GM19438 (cell line): ENCODE data around the gene ADD3.
"Not testable (repeated sequence)": the region's sequence is repeated elsewhere in the genome, so short reads cannot be mapped to it uniquely, and the experiment has no call there.

Source experiments
- ATAC-seq: cut with Tn5 transposase; IDR thresholded peaks from one replicate; pipeline ENCODE4 v1.9.1; 2021; ENCODE audit warnings: low read depth; ENCODE audit not compliant: unreplicated experiment

Gene ADD3

DNA sequence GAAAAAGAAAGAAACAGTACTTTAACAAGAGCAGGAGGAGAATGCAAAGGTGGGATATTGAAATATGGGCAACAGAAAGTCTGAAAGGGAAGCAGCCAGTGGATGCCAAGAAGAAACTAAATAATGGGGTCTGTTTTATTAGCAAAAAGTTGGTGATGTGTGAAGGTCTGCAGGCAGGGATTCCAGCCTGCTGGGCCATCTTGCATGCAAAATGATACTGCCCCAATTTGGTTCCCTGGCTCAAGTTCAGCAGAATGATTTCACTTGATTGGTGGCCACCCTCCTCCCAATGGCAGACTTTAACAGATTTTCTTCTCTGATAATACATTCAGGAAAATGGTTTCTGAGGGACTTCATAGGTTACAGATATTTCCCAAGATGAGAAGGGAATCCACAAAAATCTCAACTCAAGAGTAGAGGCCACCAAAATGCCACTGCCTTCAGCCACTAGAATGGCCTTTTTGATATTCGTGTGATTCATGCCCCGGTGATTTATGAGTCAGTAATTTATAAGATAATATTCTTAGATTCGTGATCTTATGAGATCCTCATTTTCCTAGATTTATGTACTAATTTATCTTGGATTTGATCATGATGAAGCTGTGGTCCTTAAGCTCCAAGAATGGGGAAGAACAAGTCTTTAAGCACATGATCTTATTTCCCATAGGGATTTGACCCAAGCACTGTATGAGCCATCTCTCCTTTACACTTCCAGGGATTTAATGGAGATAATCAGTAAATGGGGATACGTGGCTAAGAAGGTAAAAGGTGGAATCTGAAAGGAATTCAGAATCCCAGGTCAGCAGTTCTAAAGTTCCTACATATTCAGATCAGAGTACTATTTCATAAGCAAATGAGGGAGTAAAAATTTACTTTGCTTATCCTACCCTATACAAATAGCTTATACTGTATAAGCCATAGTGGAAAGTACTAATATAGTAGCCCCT, 32.3 kb upstream of the ADD3 start:
- no peak for ATAC-seq

DNA sequence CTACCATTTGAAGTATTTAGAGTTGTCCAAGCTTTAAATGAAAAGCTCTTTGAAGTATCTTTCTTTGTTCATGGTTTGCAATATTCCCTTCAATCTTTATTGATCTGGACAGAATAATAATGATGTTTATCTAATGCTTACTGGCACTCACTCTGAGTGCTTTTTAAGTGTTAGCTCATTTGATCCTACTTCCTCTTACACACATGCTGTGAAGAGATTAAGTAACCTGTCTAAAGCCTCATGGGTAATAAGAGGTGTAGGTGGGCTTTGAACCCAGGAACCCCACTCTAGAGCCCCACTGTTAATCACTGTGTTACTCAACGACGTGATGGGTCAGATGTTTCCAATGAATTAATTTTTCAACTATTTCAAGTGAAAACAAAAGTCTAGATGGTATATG, 31.1 kb upstream of the ADD3 start:
- no peak for ATAC-seq

DNA sequence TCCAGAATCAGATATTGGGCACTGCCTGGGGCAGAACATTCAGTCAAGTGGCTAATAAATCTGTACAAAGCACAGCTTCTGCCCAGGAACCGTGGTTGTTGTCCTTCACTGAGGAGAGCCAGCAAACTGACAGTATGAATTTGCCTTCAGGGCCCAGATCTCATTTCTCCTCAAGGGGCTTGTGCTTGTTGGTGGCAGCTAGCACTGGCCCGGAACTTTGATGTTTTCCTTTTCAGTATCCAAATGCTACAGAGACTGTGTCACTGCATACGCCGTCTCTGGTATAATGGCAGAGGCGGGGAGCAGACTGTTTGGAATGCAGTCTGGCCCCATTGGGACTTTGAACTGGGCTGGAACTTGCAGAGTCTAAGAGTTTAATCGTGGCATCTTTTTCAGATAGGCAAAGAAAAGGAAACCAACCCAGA, 30.4 kb upstream of the ADD3 start:
- ATAC-seq = no peak

DNA sequence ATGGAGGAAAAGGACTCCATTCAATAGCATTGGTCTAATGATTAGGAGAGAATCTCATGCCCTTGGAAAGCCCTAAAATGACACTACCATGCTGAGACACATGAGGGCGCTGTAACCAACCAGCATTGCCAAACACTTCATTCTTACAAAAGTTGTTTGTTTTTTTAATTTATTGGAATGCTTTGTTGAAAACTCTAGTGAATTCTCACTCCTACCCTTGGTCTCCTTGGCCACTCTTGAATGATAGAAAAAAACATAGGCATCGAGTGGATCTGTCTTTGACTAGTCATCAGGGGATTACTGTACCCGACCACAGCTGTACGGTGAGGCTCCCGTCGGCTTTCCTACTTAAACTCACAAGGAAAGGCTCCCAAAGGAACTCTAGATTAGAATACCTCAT, 29.3 kb upstream of the ADD3 start:
- ATAC-seq = no peak

DNA sequence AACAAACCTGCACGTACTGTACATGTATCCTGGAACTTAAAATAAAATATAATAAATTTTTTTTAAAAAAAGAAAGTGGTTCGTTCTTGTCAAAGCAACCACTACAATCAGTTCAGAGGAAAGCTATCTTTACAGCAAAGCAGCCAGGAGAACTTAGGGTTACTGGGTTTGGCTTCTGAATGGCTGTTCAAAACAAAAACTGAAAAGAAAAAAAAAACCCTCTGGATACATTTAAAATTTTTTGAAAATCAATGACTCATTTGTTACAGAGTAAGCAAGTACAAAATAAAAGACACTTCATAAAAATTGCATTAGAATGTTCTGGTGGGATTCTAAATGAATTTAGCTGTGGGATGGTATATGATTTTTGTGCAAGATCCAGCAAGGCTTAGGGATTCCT, 28.6 kb upstream of the ADD3 start:
- no peak for ATAC-seq

DNA sequence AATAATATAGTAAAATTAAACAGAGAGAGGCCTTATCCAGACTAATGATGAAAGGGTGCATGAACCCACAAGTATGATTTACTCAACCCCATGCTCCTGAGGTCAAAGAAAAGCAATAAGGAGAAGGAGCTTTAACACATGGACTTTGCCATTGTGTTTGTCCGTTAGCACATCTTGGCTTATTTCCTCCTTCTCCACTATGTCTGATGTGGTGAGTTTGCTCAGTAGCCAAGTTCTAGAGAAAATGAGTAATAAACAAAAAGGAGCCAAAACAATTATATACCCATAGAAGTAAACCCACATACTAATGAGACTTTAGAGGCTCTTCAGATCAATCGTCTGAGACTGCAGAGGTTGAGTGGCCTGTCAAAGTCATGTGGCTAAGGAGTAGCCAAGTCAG, 26.1 kb upstream of the ADD3 start:
- no peak for ATAC-seq

DNA sequence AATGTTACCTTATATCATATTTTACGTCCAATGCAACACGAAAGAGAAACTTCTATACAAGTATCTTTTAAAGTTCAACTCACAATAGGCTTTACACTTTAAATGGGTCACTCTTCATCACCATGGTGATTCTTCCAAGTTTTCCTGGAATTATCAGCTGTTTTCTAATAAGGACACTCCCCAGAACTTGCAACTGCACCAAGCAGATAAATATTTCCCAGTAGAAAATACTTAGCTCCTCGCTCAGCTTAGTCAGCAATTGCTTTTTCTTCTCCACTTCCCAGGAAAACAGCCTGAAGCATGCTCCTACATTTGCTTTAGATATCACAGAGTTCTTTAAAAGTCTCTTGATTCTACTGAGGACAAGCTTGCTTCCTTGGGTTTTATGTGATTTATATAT, 25.7 kb upstream of the ADD3 start:
- ATAC-seq = no peak

DNA sequence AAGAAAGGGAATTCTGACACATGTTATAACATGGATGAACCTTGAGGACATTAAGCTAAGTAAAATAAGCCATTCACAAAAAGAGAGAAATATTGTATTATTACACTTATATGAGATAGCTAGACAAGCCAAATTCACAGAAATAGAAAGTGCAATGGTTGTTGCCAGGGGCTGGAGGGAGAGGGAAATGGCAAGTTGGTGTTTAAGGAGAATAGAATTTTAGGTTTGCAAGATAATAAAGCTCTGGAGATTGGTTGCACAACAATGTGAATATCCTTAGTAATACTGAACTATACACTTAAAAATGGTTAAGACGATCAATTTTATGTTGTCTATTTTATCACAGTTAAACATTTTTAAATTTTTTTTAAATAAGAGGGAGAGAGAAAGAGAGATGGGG, 25.0 kb upstream of the ADD3 start:
- no peak for ATAC-seq

DNA sequence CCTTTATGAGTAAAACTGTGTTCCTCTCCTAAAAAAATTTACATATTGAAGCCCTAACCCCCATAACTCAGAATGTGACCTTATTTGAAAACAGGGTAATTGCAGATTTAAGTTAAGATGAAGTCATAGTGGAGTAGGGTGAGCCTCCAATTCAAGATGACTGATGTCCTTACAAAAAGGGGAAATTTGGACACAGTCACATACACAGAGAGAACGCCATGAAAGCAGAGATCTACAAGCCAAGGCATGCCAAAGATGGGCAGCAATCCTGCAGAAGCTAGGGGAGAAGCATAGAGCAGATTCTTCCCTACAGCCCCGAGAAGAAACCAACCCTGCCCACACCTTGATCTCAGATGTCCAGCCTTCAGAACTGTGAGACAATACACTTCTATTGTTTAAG, 23.8 kb upstream of the ADD3 start:
- ATAC-seq = no peak

DNA sequence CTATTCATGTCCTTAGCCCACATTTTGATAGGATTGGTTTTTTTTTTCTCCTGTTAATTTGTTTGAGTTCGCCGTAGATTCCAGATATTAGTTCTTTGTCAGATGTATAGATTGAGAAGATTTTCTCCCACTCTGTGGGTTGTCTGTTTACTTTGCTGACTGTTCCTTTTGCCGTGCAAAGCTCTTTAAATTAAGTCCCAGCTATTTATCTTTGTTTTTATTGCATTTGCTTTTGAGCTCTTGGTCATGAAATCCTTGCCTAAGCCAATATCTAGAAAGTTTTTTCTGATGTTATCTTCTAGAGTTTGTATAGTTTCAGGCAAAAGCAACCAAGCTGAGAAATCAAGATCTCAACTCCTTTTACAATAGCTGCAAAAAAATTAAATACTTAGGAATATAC, 22.0 kb upstream of the ADD3 start:
- not testable (repeated sequence) for ATAC-seq

DNA sequence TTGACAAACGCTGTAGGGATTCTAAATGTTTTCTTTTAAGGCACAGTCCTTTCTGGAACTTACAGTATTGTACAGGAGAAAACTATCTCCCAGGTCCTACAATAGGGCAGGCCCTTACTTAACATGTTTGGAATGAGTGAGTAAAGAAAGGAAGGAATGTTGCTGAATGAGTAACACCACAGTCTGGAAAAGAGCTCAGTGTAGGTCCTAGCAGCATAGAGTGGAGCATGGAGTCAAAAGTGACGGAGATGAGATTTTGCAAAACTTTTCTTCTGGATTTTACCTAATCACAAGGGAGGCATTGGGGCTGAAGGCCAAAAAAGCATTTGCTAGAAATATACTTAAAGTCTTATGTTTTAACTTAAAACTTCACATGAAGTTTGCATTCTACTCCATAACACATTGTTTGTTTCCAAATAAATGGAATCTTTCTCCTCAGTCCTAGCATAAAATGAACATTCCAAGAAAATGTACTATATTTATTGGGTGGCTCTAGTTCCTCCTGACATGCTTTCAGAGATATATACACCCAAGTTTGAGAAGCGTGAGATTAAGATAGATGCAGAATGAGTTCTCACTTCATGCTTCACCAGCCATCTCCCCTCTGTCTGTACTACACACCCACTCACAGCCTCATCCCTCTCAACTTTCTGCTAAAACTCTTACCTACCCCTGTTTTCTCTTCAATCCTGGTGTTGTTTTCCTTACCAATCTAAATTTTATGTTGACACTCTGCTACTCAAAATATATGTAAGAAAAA, 20.2 kb upstream of the ADD3 start:
- no peak for ATAC-seq

DNA sequence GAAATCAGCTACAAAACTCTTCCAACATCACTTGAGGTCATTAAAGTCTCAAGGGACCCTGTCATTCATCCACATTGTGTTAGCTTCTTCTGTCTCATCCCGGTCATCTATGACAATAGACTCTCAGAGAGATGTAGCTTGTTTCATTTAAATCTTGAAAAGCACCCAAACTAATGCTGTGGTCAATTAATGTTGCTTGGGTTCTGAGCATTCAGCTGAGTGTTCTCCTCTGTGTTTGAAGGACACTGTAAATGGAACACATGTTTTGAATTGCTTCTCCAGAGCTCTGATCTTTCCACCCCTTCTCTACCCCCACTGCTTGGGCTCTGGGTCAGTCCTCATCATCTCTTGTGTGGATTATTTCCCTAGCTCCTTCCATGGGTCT, 19.6 kb upstream of the ADD3 start:
- no peak for ATAC-seq

DNA sequence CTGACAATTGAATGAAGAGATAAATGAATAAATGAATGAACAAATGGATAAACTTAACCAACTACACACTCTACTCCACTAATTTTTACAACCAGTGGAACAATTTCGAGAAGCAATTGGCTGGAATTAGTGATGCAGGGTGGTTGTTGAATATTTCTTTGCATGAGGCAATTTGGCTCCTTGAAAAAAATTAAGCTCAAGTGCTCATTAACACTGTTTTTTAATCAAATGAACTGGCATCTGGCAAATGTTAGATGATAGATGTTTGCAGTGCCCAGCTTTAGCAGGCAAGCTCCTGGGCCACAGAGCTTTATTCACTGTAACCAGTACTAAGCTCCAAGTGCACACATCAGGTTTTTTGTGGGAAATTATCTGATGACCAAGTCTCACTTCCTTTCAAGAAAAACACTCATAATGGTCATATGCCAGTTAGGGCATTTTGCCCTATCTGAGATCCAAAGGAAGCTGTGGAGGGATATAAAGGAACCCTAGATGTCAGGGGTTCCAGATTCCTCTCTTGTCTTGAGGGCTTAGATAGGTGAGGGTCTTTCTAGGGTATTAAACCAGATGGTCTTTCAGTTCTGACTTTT, 16.4 kb upstream of the ADD3 start:
- ATAC-seq = no peak

DNA sequence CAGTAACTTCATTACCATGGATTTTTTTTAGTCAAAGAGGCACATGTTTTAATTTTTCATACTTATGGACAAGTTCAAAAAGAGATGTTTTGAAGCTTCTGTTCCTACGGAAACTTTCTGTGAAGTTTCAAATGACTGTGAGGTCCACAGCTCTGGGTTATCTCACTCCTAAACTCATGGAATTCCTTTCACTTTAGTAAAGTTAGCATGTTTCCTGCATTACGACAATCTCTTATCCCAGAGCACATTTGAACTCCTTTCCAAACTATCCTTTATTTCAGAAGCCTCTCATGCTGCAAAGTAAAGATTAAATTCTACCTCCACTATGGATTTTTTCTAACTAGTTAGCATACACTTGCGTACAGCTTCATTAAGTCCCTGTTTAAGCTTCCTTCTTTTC, 15.3 kb upstream of the ADD3 start:
- no peak for ATAC-seq

DNA sequence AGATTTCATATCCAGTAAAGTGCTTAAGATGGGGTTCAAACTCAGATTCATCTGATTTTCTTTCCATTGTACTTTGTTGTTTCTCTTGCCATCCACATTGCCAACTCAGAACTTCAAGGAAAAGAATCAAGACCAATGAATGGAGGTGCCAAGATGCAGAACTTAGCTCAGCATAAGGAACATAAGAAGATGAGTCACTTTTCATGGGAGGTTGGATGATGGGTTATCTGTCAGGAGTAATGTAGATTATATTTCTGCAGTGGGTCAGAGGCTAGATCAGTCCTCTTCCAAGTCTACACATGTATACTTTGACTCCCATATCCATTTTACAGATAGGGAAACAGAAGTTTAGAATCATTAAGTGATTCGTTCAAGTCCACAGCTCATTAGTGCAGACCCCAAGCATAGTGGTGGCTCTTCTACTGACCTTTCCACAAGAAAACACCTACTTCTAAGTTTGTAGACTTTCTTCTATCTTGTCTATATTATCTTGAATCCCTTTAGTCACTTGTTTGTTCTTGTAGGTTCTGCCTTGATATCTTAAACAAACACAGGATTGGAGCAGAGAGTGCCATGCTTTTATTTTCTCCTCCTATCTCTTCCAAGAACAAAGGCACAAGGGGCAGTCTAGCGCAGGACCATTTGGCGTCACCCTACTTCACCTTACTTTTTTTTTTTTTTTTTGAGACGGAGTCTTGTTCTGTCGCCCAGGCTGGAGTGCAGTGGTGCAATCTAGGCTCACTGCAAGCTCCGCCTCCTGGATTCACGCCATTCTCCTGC, 14.0 kb upstream of the ADD3 start:
- ATAC-seq = no peak

DNA sequence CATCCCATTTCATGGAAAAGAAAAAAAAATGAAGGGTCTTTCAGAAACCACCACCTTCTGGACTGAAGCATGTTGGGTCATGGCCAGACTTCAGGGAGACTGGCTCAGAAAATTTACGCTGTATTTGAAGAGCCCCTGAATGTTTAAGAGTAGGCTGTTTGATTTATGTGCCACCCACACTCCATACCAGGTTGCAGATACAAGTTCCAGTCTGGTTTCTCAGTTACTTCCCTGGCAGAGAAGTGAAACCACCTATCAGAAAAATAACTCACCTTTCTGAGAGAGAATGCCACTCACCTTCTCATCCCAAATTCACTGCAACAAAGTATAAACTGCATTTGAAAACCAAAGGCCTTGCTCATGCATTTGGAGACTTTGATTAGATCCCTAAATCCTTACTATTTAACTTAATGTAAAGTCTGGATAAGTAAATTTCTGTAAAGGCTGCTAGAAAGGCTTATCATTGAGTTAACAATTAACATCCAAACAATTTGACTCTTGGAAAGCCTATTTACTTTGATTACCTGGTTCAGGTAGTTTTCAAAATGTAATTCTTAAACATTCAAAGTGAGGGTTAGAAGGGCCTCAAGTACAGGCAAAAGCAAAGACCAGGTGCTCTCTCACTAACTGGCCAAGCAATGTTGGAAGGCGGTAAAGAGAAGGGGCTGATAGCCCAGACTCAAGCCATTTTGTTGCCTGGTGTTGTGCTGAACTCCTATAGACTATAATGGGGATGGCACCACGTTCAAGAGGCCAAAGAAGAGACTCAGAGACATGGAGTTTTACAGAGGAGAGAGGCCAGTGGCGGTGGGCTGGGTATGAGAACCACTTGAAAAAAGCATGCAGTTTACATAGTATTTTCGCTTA, 12.8 kb upstream of the ADD3 start:
- no peak for ATAC-seq

DNA sequence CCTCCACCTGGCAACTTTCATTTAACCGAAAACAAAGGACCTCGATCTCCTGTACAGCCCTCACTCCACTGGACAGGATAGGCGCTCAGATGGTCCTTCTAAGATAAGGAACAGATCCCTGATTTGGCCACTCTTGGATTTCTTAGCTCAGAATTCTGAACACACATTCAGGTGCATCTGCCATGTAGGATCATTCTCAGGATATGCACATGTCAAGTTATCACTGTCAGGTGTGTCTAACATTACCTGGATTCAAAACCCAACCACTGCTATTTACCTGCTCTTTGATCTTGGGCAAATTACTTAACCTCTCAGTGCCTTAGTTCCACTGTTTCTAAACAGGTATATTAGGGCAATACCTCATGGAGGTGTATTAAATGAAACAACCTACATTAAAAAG, 12.2 kb upstream of the ADD3 start:
- no peak for ATAC-seq

DNA sequence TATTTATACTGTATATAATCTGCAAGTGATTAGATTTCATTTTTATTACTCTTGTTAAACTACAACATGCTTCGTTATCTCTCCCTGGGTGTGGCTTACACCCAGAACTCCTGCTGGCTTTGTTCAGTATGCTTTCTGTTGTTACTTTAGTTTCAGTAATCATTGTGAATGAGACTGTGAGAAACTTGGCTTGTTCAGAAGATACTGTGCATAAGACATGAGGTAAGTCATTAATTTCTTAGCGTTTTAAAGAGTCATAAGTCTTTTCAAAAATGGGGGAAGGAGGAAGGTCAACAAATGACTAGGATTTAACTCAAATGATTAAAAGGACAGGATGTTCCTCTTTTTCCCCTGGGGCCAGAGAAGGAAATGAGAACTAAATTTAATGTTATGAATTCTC, 11.6 kb upstream of the ADD3 start:
- peak; percentile 79 for ATAC-seq

DNA sequence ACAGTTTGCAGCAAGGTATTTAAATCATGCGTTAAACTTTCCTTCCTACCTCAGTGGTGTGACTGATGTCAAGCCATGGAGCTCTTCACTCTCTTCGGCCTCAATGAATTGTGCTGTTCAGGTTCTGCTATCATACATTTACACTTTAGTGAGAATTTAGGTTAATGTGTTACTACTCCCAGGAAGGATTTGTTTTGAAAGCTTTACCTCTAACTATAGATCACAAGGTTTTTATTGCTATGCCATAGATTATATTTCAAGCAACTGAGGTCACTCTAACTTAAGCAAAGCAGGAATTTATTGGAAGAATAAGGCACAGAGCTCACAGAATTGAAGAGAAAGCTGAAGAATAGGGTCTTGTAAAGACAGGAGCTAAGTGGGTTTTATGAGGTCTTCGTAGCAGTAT, 11.0 kb upstream of the ADD3 start:
- ATAC-seq = peak; percentile 43

DNA sequence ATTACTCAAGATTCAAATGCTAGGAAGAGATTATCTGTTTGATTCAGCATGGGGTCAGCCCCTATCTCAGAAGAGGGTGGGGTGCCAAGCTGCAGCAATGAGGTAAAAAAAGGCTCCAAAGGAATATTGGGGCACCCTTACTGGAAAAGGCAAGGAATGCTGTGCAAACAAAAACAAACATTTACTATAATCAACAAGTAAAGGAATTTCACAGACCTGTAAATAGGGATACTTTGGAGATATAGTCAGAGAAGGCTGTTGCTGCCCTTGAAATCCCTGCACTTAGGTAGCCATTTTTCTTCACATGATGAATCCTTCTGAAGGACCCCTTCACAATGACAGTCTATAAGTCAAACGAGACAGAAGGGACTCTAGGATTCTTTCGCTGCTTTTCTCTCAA, 10.6 kb upstream of the ADD3 start:
- no peak for ATAC-seq
